ENCODE measurements around the gene TMEM87B. TPM values are rescaled to one million over a fixed set of nuclear protein-coding genes. Genes with fewer than 3 reads are reported as not detected.

Gene TMEM87B
- total and polyA plus RNA-seq, 8 donors, result 4.7 to 21.7 (median 11.6) TPM

DNA sequence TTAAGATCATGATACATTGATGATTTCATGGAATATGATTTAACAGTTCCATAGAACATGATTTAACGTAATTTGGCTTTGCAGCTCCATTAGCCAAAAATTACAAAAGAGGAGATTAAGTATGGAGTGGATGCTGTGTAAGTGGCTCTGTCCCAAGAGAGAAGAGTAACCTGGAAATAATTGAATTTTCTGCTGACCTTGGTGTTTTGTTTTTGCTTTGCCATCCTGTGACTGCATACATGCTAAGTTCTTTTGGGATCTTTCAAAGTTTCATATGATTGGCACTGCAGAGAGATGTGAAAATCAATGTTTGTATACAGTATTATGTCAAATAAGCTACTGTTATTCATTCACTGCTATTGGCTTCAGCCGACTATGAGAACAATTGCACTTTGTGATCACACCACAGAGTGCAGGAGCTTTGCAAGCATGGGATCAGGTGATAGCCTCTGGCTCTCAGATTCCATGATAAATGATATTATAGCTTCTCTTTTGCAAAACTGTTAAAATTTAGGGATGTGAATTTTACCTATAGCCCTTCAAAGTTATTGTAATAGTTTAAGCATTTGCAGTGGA lies 46.1 kb upstream of the TMEM87B start:
- no peak for FAIRE-seq
- no peaks in the 10 kb centered on the region for H3K9me3 ChIP-seq
- no peaks in the 10 kb centered on the region for H3K27me3 ChIP-seq
- no peak overlapping the region for H3K27ac ChIP-seq
- H3K36me3 ChIP-seq, result peaks cover 0 to 7% (median 0%) of the 10 kb centered on the region in 3 donors
- intact Hi-C loops (cut with DNase I), result no loop called here
- TF ChIP-seq, protein P1, sequence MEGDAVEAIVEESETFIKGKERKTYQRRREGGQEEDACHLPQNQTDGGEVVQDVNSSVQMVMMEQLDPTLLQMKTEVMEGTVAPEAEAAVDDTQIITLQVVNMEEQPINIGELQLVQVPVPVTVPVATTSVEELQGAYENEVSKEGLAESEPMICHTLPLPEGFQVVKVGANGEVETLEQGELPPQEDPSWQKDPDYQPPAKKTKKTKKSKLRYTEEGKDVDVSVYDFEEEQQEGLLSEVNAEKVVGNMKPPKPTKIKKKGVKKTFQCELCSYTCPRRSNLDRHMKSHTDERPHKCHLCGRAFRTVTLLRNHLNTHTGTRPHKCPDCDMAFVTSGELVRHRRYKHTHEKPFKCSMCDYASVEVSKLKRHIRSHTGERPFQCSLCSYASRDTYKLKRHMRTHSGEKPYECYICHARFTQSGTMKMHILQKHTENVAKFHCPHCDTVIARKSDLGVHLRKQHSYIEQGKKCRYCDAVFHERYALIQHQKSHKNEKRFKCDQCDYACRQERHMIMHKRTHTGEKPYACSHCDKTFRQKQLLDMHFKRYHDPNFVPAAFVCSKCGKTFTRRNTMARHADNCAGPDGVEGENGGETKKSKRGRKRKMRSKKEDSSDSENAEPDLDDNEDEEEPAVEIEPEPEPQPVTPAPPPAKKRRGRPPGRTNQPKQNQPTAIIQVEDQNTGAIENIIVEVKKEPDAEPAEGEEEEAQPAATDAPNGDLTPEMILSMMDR (IDR thresholded peaks at IDR 0.05), result no peak
- no peaks in the 10 kb centered on the region for H3K4me1 ChIP-seq
- WGBS, 2 donors, result 57 to 59% methylated on average over 2 of the region's 2 CpGs
- no peak for DNase-seq
- no peak overlapping the region for H3K4me3 ChIP-seq
- ATAC-seq, result no peak

- no peak for FAIRE-seq
- H3K27me3 ChIP-seq, result no peaks in the 10 kb centered on the region
- H3K4me1 ChIP-seq, result no peaks in the 10 kb centered on the region
- peaks cover 0 to 7% (median 0%) of the 10 kb centered on the region in 3 donors for H3K36me3 ChIP-seq
- DNase-seq, result no peak
- TF ChIP-seq, protein P1 (IDR thresholded peaks at IDR 0.05), result no peak
- no peak overlapping the region for H3K27ac ChIP-seq
- WGBS, 2 donors, result 89 to 94% methylated on average over 10 of the region's 10 CpGs
- no peaks in the 10 kb centered on the region for H3K9me3 ChIP-seq
- H3K4me3 ChIP-seq, result no peak overlapping the region
- ATAC-seq, result no peak
- intact Hi-C loops (cut with DNase I), result no loop called here
Observed at GRCh38 chr2:112010751-112011150, 44.3 kb upstream of the TMEM87B start.

GRCh38 chr2:112012556-112012955 lies 42.5 kb upstream of the TMEM87B start:
- Histone ChIP-seq H3K9me3 (no peaks in the 10 kb centered on the region), H3K4me1 (no peaks in the 10 kb centered on the region), H3K4me3 (no peak overlapping the region), H3K27me3 (no peaks in the 10 kb centered on the region), H3K36me3 (peaks cover 0 to 7% (median 0%) of the 10 kb centered on the region in 3 donors), H3K27ac (no peak overlapping the region)
- intact Hi-C loops (cut with DNase I), result no loop called here
- WGBS, 2 donors, result 68 to 80% methylated on average over 5 of the region's 5 CpGs
- DNase-seq, result no peak
- FAIRE-seq, result no peak
- no peak for ATAC-seq
- TF ChIP-seq, protein P1 (IDR thresholded peaks at IDR 0.05), result no peak

- no peak for ATAC-seq
- Histone ChIP-seq H3K4me3 (no peak overlapping the region), H3K9me3 (no peaks in the 10 kb centered on the region), H3K36me3 (peaks cover 0 to 4% (median 0%) of the 10 kb centered on the region in 3 donors), H3K4me1 (no peaks in the 10 kb centered on the region), H3K27me3 (no peaks in the 10 kb centered on the region), H3K27ac (no peak overlapping the region)
- WGBS, 2 donors, result 89% methylated on average over 8 of the region's 8 CpGs
- TF ChIP-seq, protein P1 (IDR thresholded peaks at IDR 0.05), result no peak
- intact Hi-C loops (cut with DNase I), result no loop called here
- no peak for FAIRE-seq
- no peak for DNase-seq
Observed at GRCh38 chr2:112018846-112019245, 36.2 kb upstream of the TMEM87B start.

DNA sequence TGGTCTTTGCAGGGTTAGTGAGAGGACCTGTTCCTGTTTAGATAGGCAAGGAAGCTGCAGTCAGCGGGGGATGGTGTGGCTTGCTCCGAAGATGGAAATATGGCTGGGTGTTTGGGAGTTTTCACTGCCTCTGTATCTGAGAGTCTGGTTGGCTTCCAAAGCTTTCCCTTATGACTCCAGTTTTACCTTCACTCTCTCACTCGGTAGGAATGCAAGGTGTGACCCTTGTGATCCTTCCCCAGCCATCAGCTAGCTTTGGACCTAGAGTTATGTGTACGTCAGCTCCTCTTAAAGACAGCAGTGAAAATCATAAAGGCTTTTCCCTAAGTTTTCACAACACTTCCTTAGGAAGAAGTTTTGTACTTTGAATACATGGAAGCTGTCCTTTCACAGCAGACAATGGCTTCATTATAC lies 35.5 kb upstream of the TMEM87B start:
- no peaks in the 10 kb centered on the region for H3K9me3 ChIP-seq
- no peak for FAIRE-seq
- H3K27ac ChIP-seq, result no peak overlapping the region
- H3K4me1 ChIP-seq, result no peaks in the 10 kb centered on the region
- peaks cover 0 to 4% (median 0%) of the 10 kb centered on the region in 3 donors for H3K36me3 ChIP-seq
- DNase-seq, result no peak
- no peak overlapping the region for H3K4me3 ChIP-seq
- TF ChIP-seq, protein P1 (IDR thresholded peaks at IDR 0.05), result no peak
- intact Hi-C loops (cut with DNase I), result no loop called here
- ATAC-seq, result no peak
- no peaks in the 10 kb centered on the region for H3K27me3 ChIP-seq
- 70 to 75% methylated on average over 4 of the region's 4 CpGs for WGBS, 2 donors

Data from pancreas (tissue), 10 donors.